ENCODE results near the gene POLA2. TPM values are rescaled to one million over a fixed set of nuclear protein-coding genes. Genes with fewer than 3 reads are reported as not detected.

POLA2 gene
- total and polyA plus RNA-seq, 9 of the 15 experiments (the other 6 are each of a cell fraction or from before 2014, with no cell fraction given), result 2.7 to 134 (median 44.4) TPM

DNA sequence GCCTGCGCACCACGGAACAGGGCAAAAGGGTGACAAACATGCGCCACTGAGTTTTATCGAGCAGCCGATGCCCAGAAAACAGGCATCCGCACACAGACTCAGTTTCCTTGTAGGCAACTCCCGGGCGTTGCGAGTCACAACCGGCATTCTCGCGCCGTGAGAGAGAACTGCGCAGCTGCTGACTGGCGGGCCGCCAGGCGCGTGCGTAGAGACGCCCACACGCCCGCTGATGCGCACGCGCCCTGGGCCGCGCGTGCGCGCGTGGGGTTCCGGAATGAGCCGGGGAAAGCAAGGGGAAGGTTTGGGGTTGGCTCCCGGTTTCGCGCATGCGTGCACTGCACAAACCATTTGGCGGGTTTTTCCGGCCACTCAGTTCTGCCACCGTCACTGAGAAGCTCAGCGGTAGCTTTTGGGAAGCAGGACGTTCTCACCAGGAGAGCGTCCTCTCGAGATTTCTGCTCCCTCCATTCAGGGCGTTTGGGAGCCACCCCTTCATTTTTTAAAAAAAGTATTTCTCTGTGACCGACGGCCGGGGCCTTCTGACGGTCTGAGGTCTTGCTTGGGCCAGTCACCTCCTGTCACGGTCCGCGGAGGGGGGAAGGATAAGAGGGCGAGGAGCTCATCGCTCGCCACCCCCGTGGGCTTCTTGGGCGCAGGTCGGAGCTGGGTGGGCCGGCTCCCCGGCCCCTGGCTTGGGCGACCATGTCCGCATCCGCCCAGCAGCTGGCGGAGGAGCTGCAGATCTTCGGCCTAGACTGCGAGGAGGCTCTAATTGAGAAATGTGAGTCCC lies at the start of gene POLA2 (continued):
- TF ChIP-seq ZNF586 (CRISPR knock-in tag; conservative IDR thresholded peaks at IDR 0.05), result no peak
- TF ChIP-seq ZNF134 (CRISPR knock-in tag; conservative IDR thresholded peaks at IDR 0.05), result peak; percentile 95
- no peak for TF ChIP-seq NUFIP1 (IDR thresholded peaks at IDR 0.05; ENCODE audit: partially characterized antibody)
- no peak for TF ChIP-seq ZNF431 (CRISPR knock-in tag; IDR thresholded peaks at IDR 0.05)
- no peak for TF ChIP-seq ZC3H8 (IDR thresholded peaks at IDR 0.05)
- TF ChIP-seq MCM7 (IDR thresholded peaks at IDR 0.05), result no peak
- peak; percentile 92 for TF ChIP-seq POU5F1 (IDR thresholded peaks at IDR 0.05; ENCODE audit: borderline replicate concordance, low read depth, low read length, partially characterized antibody)
- no peak for TF ChIP-seq BDP1 (IDR thresholded peaks at IDR 0.05; ENCODE audit: insufficient read depth, insufficient read length)
- TF ChIP-seq CXXC5 (CRISPR knock-in tag; IDR thresholded peaks at IDR 0.05), result peak; percentile 86
- TF ChIP-seq, protein P1, sequence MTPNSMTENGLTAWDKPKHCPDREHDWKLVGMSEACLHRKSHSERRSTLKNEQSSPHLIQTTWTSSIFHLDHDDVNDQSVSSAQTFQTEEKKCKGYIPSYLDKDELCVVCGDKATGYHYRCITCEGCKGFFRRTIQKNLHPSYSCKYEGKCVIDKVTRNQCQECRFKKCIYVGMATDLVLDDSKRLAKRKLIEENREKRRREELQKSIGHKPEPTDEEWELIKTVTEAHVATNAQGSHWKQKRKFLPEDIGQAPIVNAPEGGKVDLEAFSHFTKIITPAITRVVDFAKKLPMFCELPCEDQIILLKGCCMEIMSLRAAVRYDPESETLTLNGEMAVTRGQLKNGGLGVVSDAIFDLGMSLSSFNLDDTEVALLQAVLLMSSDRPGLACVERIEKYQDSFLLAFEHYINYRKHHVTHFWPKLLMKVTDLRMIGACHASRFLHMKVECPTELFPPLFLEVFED (CRISPR knock-in tag; conservative IDR thresholded peaks at IDR 0.05), result no peak
- no peak for TF ChIP-seq ZNF766 (CRISPR knock-in tag; conservative IDR thresholded peaks at IDR 0.05)
- TF ChIP-seq RAD21 (CRISPR knock-in tag; conservative IDR thresholded peaks at IDR 0.05 in 1 of 2, IDR thresholded peaks at IDR 0.05 in 1 of 2), result no peak
- TF ChIP-seq, protein P2, sequence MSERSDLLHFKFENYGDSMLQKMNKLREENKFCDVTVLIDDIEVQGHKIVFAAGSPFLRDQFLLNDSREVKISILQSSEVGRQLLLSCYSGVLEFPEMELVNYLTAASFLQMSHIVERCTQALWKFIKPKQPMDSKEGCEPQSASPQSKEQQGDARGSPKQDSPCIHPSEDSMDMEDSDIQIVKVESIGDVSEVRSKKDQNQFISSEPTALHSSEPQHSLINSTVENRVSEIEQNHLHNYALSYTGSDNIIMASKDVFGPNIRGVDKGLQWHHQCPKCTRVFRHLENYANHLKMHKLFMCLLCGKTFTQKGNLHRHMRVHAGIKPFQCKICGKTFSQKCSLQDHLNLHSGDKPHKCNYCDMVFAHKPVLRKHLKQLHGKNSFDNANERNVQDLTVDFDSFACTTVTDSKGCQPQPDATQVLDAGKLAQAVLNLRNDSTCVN (CRISPR knock-in tag; IDR thresholded peaks at IDR 0.05), result no peak
- no peak for TF ChIP-seq MTA2 (IDR thresholded peaks at IDR 0.05; ENCODE audit: low read depth)
- TF ChIP-seq, protein P3, sequence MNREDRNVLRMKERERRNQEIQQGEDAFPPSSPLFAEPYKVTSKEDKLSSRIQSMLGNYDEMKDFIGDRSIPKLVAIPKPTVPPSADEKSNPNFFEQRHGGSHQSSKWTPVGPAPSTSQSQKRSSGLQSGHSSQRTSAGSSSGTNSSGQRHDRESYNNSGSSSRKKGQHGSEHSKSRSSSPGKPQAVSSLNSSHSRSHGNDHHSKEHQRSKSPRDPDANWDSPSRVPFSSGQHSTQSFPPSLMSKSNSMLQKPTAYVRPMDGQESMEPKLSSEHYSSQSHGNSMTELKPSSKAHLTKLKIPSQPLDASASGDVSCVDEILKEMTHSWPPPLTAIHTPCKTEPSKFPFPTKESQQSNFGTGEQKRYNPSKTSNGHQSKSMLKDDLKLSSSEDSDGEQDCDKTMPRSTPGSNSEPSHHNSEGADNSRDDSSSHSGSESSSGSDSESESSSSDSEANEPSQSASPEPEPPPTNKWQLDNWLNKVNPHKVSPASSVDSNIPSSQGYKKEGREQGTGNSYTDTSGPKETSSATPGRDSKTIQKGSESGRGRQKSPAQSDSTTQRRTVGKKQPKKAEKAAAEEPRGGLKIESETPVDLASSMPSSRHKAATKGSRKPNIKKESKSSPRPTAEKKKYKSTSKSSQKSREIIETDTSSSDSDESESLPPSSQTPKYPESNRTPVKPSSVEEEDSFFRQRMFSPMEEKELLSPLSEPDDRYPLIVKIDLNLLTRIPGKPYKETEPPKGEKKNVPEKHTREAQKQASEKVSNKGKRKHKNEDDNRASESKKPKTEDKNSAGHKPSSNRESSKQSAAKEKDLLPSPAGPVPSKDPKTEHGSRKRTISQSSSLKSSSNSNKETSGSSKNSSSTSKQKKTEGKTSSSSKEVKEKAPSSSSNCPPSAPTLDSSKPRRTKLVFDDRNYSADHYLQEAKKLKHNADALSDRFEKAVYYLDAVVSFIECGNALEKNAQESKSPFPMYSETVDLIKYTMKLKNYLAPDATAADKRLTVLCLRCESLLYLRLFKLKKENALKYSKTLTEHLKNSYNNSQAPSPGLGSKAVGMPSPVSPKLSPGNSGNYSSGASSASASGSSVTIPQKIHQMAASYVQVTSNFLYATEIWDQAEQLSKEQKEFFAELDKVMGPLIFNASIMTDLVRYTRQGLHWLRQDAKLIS (CRISPR knock-in tag; IDR thresholded peaks at IDR 0.05), result no peak
- TF ChIP-seq TEAD2 (tag; IDR thresholded peaks at IDR 0.05), result no peak
- peak; percentile 81; the same call in 1 of the 2 replicates for TF ChIP-seq ATF7 (IDR thresholded peaks at IDR 0.05)
- TF ChIP-seq, protein P4, sequence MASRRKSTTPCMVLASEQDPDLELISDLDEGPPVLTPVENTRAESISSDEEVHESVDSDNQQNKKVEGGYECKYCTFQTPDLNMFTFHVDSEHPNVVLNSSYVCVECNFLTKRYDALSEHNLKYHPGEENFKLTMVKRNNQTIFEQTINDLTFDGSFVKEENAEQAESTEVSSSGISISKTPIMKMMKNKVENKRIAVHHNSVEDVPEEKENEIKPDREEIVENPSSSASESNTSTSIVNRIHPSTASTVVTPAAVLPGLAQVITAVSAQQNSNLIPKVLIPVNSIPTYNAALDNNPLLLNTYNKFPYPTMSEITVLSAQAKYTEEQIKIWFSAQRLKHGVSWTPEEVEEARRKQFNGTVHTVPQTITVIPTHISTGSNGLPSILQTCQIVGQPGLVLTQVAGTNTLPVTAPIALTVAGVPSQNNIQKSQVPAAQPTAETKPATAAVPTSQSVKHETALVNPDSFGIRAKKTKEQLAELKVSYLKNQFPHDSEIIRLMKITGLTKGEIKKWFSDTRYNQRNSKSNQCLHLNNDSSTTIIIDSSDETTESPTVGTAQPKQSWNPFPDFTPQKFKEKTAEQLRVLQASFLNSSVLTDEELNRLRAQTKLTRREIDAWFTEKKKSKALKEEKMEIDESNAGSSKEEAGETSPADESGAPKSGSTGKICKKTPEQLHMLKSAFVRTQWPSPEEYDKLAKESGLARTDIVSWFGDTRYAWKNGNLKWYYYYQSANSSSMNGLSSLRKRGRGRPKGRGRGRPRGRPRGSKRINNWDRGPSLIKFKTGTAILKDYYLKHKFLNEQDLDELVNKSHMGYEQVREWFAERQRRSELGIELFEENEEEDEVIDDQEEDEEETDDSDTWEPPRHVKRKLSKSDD (conservative IDR thresholded peaks at IDR 0.05; ENCODE audit: low read length), result no peak
- TF ChIP-seq SNRNP70 (optimal IDR thresholded peaks at IDR 0.05; ENCODE audit: low read depth, low read length), result no peak
